Neural progenitor cell (in vitro differentiated cells): ENCODE measurements around the gene DAP.
"Not testable (repeated sequence)": the region's sequence is repeated elsewhere in the genome, so short reads cannot be mapped to it uniquely, and the experiment has no call there.

Experiments used
- EZH2 ChIP-seq: fragments of 200-600 bp; sonication (generic); IDR thresholded peaks from 2 replicates; pipeline ENCODE4 v1.6.1; 2017; ENCODE audit warnings: antibody characterized with exemption, mild to moderate bottlenecking, moderate library complexity
- TF ChIP-seq, protein P1 (sequence below): fragments of 200-600 bp; sonication (generic); IDR thresholded peaks from 2 replicates; pipeline ENCODE4 v1.5.1; 2017; ENCODE audit warnings: antibody characterized with exemption, mild to moderate bottlenecking

DNA sequence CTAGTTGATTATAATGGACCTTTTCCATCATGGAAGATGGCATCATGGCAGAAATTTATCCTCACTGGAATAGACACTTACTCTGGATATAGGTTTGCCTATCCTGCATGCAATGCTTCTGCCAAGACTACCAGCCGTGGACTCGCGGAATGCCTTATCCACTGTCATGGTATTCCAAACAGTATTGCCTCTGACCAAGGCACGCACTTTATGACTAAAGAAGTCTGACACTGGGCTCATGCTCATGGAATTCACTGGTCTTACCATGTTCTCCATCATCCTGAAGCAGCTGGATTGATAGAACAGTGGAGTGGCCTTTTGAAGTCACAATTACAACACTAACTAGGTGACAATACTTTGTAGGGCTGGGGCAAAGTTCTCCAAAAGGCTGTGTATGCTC is 40.3 kb downstream of the DAP start:
- TF ChIP-seq EZH2 = not testable (repeated sequence)
- TF ChIP-seq, protein P1, sequence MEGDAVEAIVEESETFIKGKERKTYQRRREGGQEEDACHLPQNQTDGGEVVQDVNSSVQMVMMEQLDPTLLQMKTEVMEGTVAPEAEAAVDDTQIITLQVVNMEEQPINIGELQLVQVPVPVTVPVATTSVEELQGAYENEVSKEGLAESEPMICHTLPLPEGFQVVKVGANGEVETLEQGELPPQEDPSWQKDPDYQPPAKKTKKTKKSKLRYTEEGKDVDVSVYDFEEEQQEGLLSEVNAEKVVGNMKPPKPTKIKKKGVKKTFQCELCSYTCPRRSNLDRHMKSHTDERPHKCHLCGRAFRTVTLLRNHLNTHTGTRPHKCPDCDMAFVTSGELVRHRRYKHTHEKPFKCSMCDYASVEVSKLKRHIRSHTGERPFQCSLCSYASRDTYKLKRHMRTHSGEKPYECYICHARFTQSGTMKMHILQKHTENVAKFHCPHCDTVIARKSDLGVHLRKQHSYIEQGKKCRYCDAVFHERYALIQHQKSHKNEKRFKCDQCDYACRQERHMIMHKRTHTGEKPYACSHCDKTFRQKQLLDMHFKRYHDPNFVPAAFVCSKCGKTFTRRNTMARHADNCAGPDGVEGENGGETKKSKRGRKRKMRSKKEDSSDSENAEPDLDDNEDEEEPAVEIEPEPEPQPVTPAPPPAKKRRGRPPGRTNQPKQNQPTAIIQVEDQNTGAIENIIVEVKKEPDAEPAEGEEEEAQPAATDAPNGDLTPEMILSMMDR = not testable (repeated sequence)
